H1 (cell line): Measurements from ENCODE around the gene PITPNC1. TPM values are rescaled to one million over a fixed set of nuclear protein-coding genes. Genes with fewer than 3 reads are reported as not detected.

Experiments
- CTCF ChIA-PET: fragments of 300-600 bp; sonication (Branson Sonifier 250); formaldehyde crosslinking; loops from one replicate; lab custom pipeline; 2021; ENCODE audit not compliant: partially characterized antibody; lab: Charles Lee
- POLR2A ChIA-PET: fragments of 300-600 bp; sonication (Branson Sonifier 250); formaldehyde crosslinking; loops from one replicate; lab custom pipeline; 2021; ENCODE audit warnings: inconsistent platforms; ENCODE audit not compliant: partially characterized antibody; lab: Charles Lee
- DNase-seq, 2 experiments: peaks; one replicate each; pipeline versions ENCODE4 v3.0.0 to v3.0.0-alpha.2; 2010 to 2022; ENCODE audit warnings: low spot score in 2 of 2, low read depth in 1 of 2, mixed read lengths in 1 of 2
- FAIRE-seq: peaks from 2 replicates; lab custom pipeline; 2011; peaks lifted over from hg19 to GRCh38; lab: Jason Lieb, UNC
- H2AFZ ChIP-seq: 2 replicates; pipeline ENCODE4 v1.8.1; 2012; ENCODE audit warnings: low read length, inconsistent platforms
- H2AK5ac ChIP-seq: 2 replicates; pipeline ENCODE4 v1.6.1; 2013; ENCODE audit warnings: low read depth, low read length
- H2BK120ac ChIP-seq: replicated peaks from 2 replicates; pipeline ENCODE3; 2013; ENCODE audit warnings: low read depth, low read length, inconsistent platforms
- H2BK12ac ChIP-seq: 2 replicates; pipeline ENCODE4 v1.6.1; 2013; ENCODE audit warnings: low read depth, low read length
- H2BK15ac ChIP-seq: 2 replicates; pipeline ENCODE4 v1.6.1; 2013; ENCODE audit warnings: low read length
- H2BK20ac ChIP-seq: 2 replicates; pipeline ENCODE4 v1.6.1; 2013; ENCODE audit warnings: low read length
- H2BK5ac ChIP-seq: 2 replicates; pipeline ENCODE4 v1.6.1; 2013; ENCODE audit warnings: low read depth, low read length
- H3K14ac ChIP-seq: 2 replicates; pipeline ENCODE4 v1.6.1; 2013; ENCODE audit warnings: inconsistent platforms; ENCODE audit not compliant: insufficient read length
- H3K18ac ChIP-seq: 2 replicates; pipeline ENCODE4 v1.6.1; 2013; ENCODE audit warnings: low read length; ENCODE audit errors: extremely low read depth
- H3K23ac ChIP-seq: 2 replicates; pipeline ENCODE4 v1.6.1; 2013; ENCODE audit warnings: inconsistent platforms; ENCODE audit not compliant: insufficient read length
- H3K23me2 ChIP-seq: 2 replicates; pipeline ENCODE4 v1.6.1; 2013; ENCODE audit warnings: low read depth, low read length
- H3K27ac ChIP-seq: 2 replicates; pipeline ENCODE4 v1.6.1; 2011; ENCODE audit warnings: low read depth, low read length, inconsistent platforms
- H3K27me3 ChIP-seq, 4 experiments: replicated peaks in 1 of 4; 1 replicate in 1 of 4; 2 replicates in 3 of 4; pipeline versions ENCODE4 v1.6.1 to v1.8.1; 2011 to 2013; ENCODE audit warnings: low read length in 3 of 4, mild to moderate bottlenecking in 3 of 4, inconsistent platforms in 2 of 4, mixed read lengths in 2 of 4, moderate library complexity in 1 of 4; ENCODE audit not compliant: control insufficient read depth in 3 of 4, insufficient read depth in 3 of 4; ENCODE audit errors: extremely low read depth in 1 of 4
- H3K36me3 ChIP-seq, 4 experiments: 2 replicates each; pipeline versions ENCODE4 v1.6.1 to v1.8.1; 2011 to 2013; ENCODE audit warnings: mild to moderate bottlenecking in 4 of 4, low read length in 3 of 4, moderate library complexity in 2 of 4, control low read depth in 1 of 4, inconsistent platforms in 1 of 4; ENCODE audit not compliant: insufficient read depth in 4 of 4, control insufficient read depth in 2 of 4
- H3K4ac ChIP-seq: replicated peaks from 2 replicates; pipeline ENCODE3; 2013; ENCODE audit warnings: low read length, low read depth, mixed read lengths, inconsistent platforms; ENCODE audit not compliant: insufficient read length
- H3K4me1 ChIP-seq, 4 experiments: replicated peaks in 1 of 4; 1 replicate in 1 of 4; 2 replicates in 3 of 4; pipeline versions ENCODE4 v1.6.1 to v1.8.1; 2011 to 2013; ENCODE audit warnings: low read length in 3 of 4, inconsistent platforms in 2 of 4, mixed read lengths in 1 of 4; ENCODE audit not compliant: insufficient read depth in 4 of 4, control insufficient read depth in 3 of 4
- H3K4me2 ChIP-seq, 2 experiments: 2 replicates each; pipeline versions ENCODE4 v1.6.1 to v1.8.1; 2011 to 2013; ENCODE audit warnings: low read depth in 2 of 2, low read length in 2 of 2, control low read depth in 1 of 2, inconsistent platforms in 1 of 2, mild to moderate bottlenecking in 1 of 2; ENCODE audit not compliant: insufficient read depth in 1 of 2
- H3K4me3 ChIP-seq, 4 experiments: fragments of 200-600, 300-600 bp in 1 of 4; sonication (generic), shearing (Covaris generic), sonication (Bioruptor Twin) in 1 of 4; 2 replicates each; pipeline versions ENCODE4 v1.5.1 to v1.8.1; 2011 to 2016; ENCODE audit warnings: low read length in 4 of 4, low read depth in 3 of 4, control low read depth in 2 of 4, inconsistent platforms in 2 of 4, mild to moderate bottlenecking in 2 of 4, mixed read lengths in 1 of 4, moderate library complexity in 1 of 4; ENCODE audit not compliant: insufficient read depth in 2 of 4; ENCODE audit errors: extremely low read depth in 1 of 4
- H3K56ac ChIP-seq: replicated peaks from 2 replicates; pipeline ENCODE3; 2013; ENCODE audit warnings: low read depth, mild to moderate bottlenecking, mixed read lengths, low read length, inconsistent platforms; ENCODE audit not compliant: insufficient read length
- H3K79me1 ChIP-seq: 2 replicates; pipeline ENCODE4 v1.6.1; 2013; ENCODE audit warnings: low read depth, low read length, control low read depth
- H3K79me2 ChIP-seq, 2 experiments: 2 replicates each; pipeline versions ENCODE4 v1.6.1 to v1.8.1; 2012 to 2013; ENCODE audit warnings: low read length in 2 of 2, mild to moderate bottlenecking in 2 of 2, inconsistent platforms in 1 of 2; ENCODE audit not compliant: insufficient read depth in 2 of 2, control insufficient read depth in 1 of 2
- H3K9ac ChIP-seq, 4 experiments: replicated peaks in 1 of 4; 1 replicate in 1 of 4; 2 replicates in 3 of 4; pipeline versions ENCODE4 v1.6.1 to v1.8.1; 2011 to 2013; ENCODE audit warnings: low read depth in 3 of 4, low read length in 3 of 4, control low read depth in 2 of 4, mild to moderate bottlenecking in 2 of 4, moderate library complexity in 2 of 4, inconsistent platforms in 1 of 4; ENCODE audit errors: extremely low read depth in 1 of 4
- H3K9me3 ChIP-seq, 2 experiments: 2 replicates each; pipeline versions ENCODE4 v1.6.1 to v1.8.1; 2012 to 2013; ENCODE audit warnings: mild to moderate bottlenecking in 2 of 2, moderate library complexity in 2 of 2, control low read depth in 1 of 2, inconsistent platforms in 1 of 2, low read depth in 1 of 2, low read length in 1 of 2, mixed read lengths in 1 of 2; ENCODE audit not compliant: insufficient read depth in 2 of 2
- H4K20me1 ChIP-seq, 2 experiments: replicated peaks in 1 of 2; 2 replicates each; pipeline versions ENCODE3 to v1.8.1; 2011 to 2013; ENCODE audit warnings: inconsistent platforms in 2 of 2, low read length in 2 of 2, mild to moderate bottlenecking in 1 of 2; ENCODE audit not compliant: insufficient read depth in 2 of 2, control insufficient read depth in 1 of 2
- H4K5ac ChIP-seq: 2 replicates; pipeline ENCODE4 v1.6.1; 2013; ENCODE audit warnings: low read length, low read depth, mixed read lengths, inconsistent platforms; ENCODE audit not compliant: insufficient read length
- H4K8ac ChIP-seq: 2 replicates; pipeline ENCODE4 v1.8.0; 2013; ENCODE audit warnings: mild to moderate bottlenecking, moderate library complexity, low read length, inconsistent platforms; ENCODE audit not compliant: insufficient read depth; ENCODE audit errors: extremely low read depth
- H4K91ac ChIP-seq: replicated peaks from 2 replicates; pipeline ENCODE3; 2013; ENCODE audit warnings: low read length, mixed read lengths, inconsistent platforms; ENCODE audit not compliant: insufficient read length
- E2F6 ChIP-seq: IDR thresholded peaks from 2 replicates; pipeline ENCODE4 v1.6.1; 2012; ENCODE audit warnings: inconsistent platforms
- GTF2F1 ChIP-seq: IDR thresholded peaks from 2 replicates; pipeline ENCODE4 v1.6.1; 2012; ENCODE audit warnings: low read depth, low read length, improper control_type of control experiment, borderline replicate concordance
- HDAC2 ChIP-seq, 2 experiments: fragments of 300-600 bp in 1 of 2; sonication (generic) in 1 of 2; IDR thresholded peaks; 2 replicates each; pipeline ENCODE4 v1.6.1; 2011 to 2012; ENCODE audit warnings: low read depth in 2 of 2, low read length in 2 of 2, mild to moderate bottlenecking in 2 of 2, moderate library complexity in 2 of 2, borderline replicate concordance in 1 of 2, inconsistent platforms in 1 of 2
- JUND ChIP-seq: IDR thresholded peaks from 2 replicates; pipeline ENCODE4 v1.6.1; 2011; ENCODE audit warnings: mild to moderate bottlenecking, improper control_type of control experiment, low read length
- KDM4A ChIP-seq: IDR thresholded peaks from one replicate; pipeline ENCODE4 v1.7.1; 2012; ENCODE audit warnings: low read depth, mild to moderate bottlenecking, moderate library complexity, low read length, inconsistent platforms; ENCODE audit not compliant: severe bottlenecking
- RAD21 ChIP-seq, 2 experiments: IDR thresholded peaks in 1 of 2; conservative IDR thresholded peaks in 1 of 2; 2 replicates each; pipeline ENCODE4 v1.6.1; 2011; ENCODE audit warnings: low read depth in 2 of 2, low read length in 2 of 2, improper control_type of control experiment in 1 of 2, inconsistent platforms in 1 of 2, mild to moderate bottlenecking in 1 of 2, moderate library complexity in 1 of 2
- RNF2 ChIP-seq: fragments of 200-900, 300-1000 bp; sonication (generic); IDR thresholded peaks from 2 replicates; pipeline ENCODE4 v1.7.1; 2016; ENCODE audit warnings: borderline replicate concordance, low read depth, mild to moderate bottlenecking, antibody characterized with exemption, low read length; ENCODE audit not compliant: poor library complexity, severe bottlenecking; ENCODE audit errors: missing control alignments
- WGBS, 2 experiments: shearing (Covaris generic) in 1 of 2; methylation state at CpG; one replicate each; pipeline versions ENCODE4 v1.1.6 to v1.1.7; 2013 to 2015; ENCODE audit warnings: low lambda C conversion rate in 2 of 2, mixed read lengths in 2 of 2, inconsistent platforms in 1 of 2, low coverage in 1 of 2, missing lambda C conversion rate in 1 of 2; ENCODE audit not compliant: insufficient replicate concordance in 2 of 2, insufficient coverage in 1 of 2, insufficient read length in 1 of 2; ENCODE audit errors: extremely low coverage in 1 of 2, missing lambda C conversion rate in 1 of 2; 5-methylcytosine and 5-hydroxymethylcytosine counted together
- polyA plus RNA-seq, 7 experiments: library from polyadenylated mRNA; depleted of rRNA in 3 of 7; stranded (reverse) in 5 of 7; unstranded in 2 of 7; fragments of >200 nt in 5 of 7; fragments of 200-250 nt in 2 of 7; gene quantifications; 1 replicate in 5 of 7; 2 replicates in 1 of 7; 4 replicates in 1 of 7; pipeline versions ENCODE4 v1.2.1 to v1.2.3, GENCODE V29; 2011 to 2013; ENCODE audit warnings: missing spikeins in 2 of 7, mixed read lengths in 2 of 7
- total RNA-seq: library from RNA; stranded (reverse); fragmentation: NEBNext Ultra II Directional; extraction: Animal tissue kit (Norgen Biotek cat#: 25700); gene quantifications from 2 replicates; pipeline ENCODE4 v1.2.1, GENCODE V29; 2021

PITPNC1 gene
- total and polyA plus RNA-seq, 2 of the 8 experiments (the other 6 are each of a cell fraction or from before 2014, with no cell fraction given), result 17.6 to 54.7 TPM

GRCh38 chr17:67456103-67456502 lies 79.0 kb downstream of the PITPNC1 start:
- Histone ChIP-seq H3K14ac (no peak overlapping the region), H3K79me2 (peaks cover 0 to 58% of the 10 kb centered on the region in 2 experiments), H3K79me1 (peaks cover 3% of the 10 kb centered on the region; the same call in 1 of the 2 replicates), H3K4me1 (no peaks in the 10 kb centered on the region), H4K5ac (no peak overlapping the region), H3K27ac (no peak overlapping the region), H4K91ac (no peak overlapping the region), H3K4me3 (no peak overlapping the region), H2BK15ac (no peak overlapping the region), H3K56ac (no peak overlapping the region), H3K23ac (no peak overlapping the region), H2BK120ac (no peak overlapping the region), H2BK12ac (no peak overlapping the region), H3K4me2 (no peak overlapping the region), H4K8ac (no peak overlapping the region), H3K23me2 (no peaks in the 10 kb centered on the region), H2AFZ (no peak overlapping the region), H3K27me3 (no peaks in the 10 kb centered on the region), H2BK20ac (no peak overlapping the region), H3K18ac (no peak overlapping the region), H2AK5ac (no peak overlapping the region), H3K4ac (no peak overlapping the region), H3K9me3 (peaks cover 0 to 5% of the 10 kb centered on the region in 2 experiments; a peak in 1 of 4 replicates), H4K20me1 (no peaks in the 10 kb centered on the region), H3K9ac (no peak overlapping the region), H2BK5ac (no peak overlapping the region), H3K36me3 (0 out of 8 replicates have a peak, but pooled peaks cover 0 to 4% (median 0%) of the 10 kb centered on the region in 4 experiments)
- POLR2A ChIA-PET, result no interaction called here
- DNase-seq (no peak), FAIRE-seq (no peak)
- WGBS, 2 experiments, result 90% methylated on average over 1 of the region's 1 CpG; no CpG with 5 or more reads in 1 of the 2 experiments
- CTCF ChIA-PET, result interaction anchor here (0.8 to 2.1 kb wide), 4 partner anchors 10 to 78 kb away, joined by 3 to 12 read pairs (median 4); no protein-coding TSS in a partner anchor
- TF ChIP-seq GTF2F1 (no peak), JUND (no peak), HDAC2 (IDR thresholded peaks at IDR 0.05; ENCODE audit: borderline replicate concordance in 1 of 2, low read depth in 2 of 2, low read length in 2 of 2) (no peak), E2F6 (no peak), RAD21 (IDR thresholded peaks at IDR 0.05 in 1 of 2, conservative IDR thresholded peaks at IDR 0.05 in 1 of 2; ENCODE audit: low read depth in 2 of 2, low read length in 2 of 2) (no peak), KDM4A (no peak), RNF2 (no peak)
